T-helper 1 cell treated with Interleukin-12 subunit alpha and Interleukin-12 subunit beta and Interleukin-4 antibody, amounts not matched to agents 30 ng/mL and 1 ng/mL, for 36 hours (primary cell): ENCODE results near the gene AP1S3. TPM values are rescaled to one million over a fixed set of nuclear protein-coding genes. Genes with fewer than 3 reads are reported as not detected.
"Not testable (repeated sequence)": the region's sequence is repeated elsewhere in the genome, so short reads cannot be mapped to it uniquely, and the experiment has no call there.

ENCODE experiments used
- intact Hi-C: fragments of 100-400 bp; cut with micrococcal nuclease; formaldehyde crosslinking; loops from one replicate; pipeline ENCODE4 v1.15.1; 2024
- total RNA-seq: library from RNA; stranded (reverse); gene quantifications from 2 replicates; pipeline ENCODE4 v1.2.3, GENCODE V29; 2022

The AP1S3 gene
- total RNA-seq, 1 donor from 2014 or later = 7.1 TPM

DNA sequence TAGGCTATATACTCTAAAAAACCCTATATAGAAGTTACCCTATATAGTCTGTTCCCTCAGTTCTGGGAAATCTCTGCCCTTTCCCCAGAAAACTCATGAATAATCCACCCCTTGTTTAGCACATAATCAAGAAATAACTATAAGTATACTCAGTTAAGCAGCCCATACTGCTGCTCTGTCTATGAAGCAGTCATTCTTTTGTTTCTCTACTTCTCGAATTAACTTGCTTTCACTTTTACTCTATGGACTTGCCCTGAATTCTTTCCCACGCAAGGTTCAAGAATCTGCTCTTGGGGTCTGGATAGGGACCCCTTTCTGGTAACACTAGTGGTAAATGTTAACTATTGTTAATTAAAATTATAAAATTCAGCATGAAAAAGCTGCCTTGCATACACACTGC is 17.4 kb upstream of the AP1S3 start:
- intact Hi-C loops = no loop called here

DNA sequence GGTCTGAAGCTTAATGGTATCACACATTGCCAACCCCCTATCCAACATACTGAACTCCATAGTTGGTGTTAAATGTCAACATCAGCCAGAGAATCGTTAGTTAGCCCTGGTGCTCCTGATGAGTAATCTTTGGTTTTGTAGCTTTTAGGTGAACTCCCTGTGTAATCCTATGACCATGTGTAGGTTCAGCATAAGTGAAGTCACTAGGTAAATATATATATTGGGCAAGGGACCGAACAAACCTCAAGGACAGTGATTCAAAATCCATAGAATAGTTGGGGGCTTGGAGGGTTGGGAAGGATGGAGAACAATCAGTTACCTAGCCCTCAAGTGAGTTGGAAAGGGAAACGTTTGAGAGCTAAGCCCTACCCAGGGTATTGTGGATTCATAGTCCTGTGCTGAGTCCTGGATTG is 16.0 kb upstream of the AP1S3 start:
- intact Hi-C loops = no loop called here

DNA sequence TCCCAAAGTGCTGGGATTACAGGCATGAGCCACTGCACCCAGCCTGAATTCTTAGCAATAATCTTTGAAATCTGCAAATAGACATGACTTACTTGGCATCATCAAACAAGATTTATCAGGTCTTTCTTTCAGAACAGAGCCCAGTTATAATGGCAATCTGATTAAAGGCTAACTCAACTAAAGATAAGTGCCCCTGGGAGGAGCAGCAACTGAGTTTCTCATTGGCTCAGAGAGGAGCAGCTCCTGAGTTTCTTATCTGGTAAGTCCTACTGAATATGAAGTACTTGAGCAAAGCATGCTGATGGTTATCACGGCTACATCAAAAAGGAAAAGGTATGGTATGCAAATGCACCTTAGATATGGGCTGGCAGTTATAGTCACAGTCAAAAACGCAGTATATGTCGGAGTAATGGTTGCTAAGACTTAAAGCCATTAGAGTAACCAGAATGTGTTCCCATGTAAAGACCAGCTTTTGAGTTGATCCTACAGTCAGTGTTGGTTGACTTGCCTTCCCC is 15.0 kb upstream of the AP1S3 start:
- intact Hi-C loops = no loop called here

DNA sequence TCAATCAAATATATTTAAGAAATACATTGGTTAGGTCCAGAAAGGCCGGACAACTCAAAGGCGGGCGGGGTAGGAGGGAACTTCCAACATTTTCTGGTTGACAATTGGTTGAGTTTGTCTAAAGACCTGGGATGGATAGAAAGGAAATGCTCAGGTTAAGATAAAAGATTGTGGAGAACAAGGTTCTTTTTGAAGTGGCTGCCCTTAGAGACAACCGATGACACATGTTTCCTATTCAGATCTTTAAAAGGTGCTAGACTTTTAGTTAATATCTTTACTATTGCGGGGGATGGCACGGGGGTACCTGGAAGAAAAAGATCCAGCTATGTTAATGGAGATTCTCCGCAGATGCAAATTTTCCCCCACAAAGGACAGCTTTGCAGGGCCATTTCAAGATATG is 10.0 kb upstream of the AP1S3 start:
- intact Hi-C loops = no loop called here

- intact Hi-C loops = no loop called here
These were observed 9.1 kb upstream of the AP1S3 start for GRCh38 chr2:223846515-223846914.

DNA sequence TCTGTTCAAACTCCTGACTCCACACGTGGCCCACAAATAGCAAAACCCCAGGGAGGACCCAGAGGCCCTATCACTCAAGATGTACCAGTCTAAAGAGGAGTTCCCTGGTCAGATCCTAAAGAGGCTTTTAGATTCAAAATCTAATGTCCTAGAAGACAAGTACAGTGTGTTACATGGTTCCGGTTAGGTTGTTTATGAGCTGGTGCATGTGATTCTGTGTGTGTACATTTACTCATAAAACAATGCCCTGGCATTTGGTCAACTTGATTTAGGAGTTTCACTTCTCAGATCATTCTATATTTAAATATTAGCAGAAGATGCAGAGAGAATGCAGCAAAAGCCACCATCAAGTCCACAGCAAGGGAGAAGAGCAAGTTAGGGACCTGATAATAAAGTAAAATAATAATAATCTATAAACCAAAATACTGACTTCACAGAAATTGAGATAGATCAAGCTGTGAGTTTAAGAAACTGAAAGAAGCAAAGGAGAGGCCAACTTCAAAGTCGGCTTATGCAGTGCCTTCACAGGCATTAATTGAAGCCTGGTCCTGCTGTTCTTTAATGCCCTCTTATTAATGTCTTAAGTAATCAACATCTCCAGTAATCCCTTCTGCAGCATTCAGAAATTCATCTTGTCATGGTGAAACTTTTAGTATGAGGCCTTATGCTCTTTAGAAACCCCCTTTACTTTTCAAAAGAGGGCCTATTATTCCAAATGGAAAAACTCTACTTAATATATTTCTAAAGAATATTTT is 4.2 kb upstream of the AP1S3 start:
- intact Hi-C loops = no loop called here

- intact Hi-C loops = loop anchor here (2.0 to 10.0 kb wide), 2 partner anchors 203 to 1181 kb away; partner anchors contain the start of genes FARSB and SERPINE2
These were observed 1.5 kb downstream of the AP1S3 start for GRCh38 chr2:223835701-223836532.

- intact Hi-C loops = loop anchor here (10.0 kb wide), 1 partner anchor 1180 kb away; the partner anchor contains the start of gene FARSB
These were observed 3.0 kb downstream of the AP1S3 start for GRCh38 chr2:223834431-223834830.

GRCh38 chr2:223832241-223832903 is 5.0 kb downstream of the AP1S3 start:
- intact Hi-C loops = loop anchor here (10.0 kb wide), 1 partner anchor 1178 kb away; the partner anchor contains the start of gene FARSB

- intact Hi-C loops = no loop called here
These were observed 8.3 kb downstream of the AP1S3 start for GRCh38 chr2:223829128-223829527.

GRCh38 chr2:223828314-223828713 is 9.1 kb downstream of the AP1S3 start:
- intact Hi-C loops = no loop called here

DNA sequence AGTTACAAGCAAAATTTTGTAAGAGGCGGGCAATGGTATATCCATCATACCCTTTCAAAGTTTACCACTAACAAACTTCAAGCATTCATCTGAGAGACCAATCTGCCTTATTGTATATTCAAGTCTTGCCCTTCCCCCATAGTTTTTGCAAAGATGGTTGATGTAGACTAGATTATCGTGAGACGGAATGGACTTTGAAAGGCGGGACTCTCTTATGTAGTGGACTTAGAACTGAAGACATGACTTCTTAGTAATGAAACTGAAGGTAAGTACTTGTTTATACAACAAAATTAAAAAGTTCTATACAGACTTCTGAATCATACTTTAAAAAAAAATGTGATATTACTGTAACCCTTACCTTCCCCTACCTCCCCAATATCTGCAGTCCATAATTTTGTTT is 10.4 kb downstream of the AP1S3 start:
- intact Hi-C loops = no loop called here

- intact Hi-C loops = no loop called here
These were observed 13.1 kb downstream of the AP1S3 start for GRCh38 chr2:223824301-223824700.

GRCh38 chr2:223822818-223823217 is 14.6 kb downstream of the AP1S3 start:
- intact Hi-C loops = no loop called here

DNA sequence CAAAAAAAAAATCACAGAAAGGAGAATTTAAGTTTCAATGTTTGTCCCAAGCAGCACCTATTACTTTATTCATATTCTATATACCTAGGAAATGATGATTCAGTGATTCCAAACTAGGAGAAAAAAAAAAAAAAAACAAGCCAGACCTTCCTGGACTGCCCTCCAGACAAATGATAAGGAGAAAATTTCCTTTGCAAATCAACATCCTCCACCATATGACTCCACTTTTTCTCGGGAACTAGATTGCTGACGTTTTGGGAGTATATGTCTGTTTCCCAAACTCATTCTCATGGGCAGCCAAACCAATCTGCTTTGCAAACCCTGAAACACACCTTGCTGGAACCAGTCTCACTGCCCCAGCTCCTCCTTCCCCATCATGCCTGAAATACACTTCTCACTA is 16.8 kb downstream of the AP1S3 start:
- intact Hi-C loops = no loop called here

DNA sequence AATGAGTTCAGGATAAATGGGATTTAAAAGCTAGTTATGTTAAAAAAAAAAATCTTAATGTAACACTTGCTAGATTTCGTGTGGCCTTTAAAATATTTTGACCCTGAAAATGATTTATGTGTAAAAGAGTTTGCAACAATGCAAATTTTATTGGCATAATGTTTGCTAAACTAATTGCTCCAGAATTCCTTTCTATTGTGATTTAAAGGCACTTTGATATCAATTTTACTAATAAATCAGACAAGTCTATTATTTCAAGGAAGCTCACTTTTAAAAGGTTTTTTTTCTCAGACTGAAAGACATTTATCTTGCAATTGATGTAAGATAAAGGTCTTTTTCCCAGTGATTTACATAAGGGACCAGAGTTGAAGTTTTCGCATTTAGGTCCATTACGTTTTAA is 17.5 kb downstream of the AP1S3 start:
- intact Hi-C loops = no loop called here

- intact Hi-C loops = no loop called here
These were observed 21.4 kb downstream of the AP1S3 start for GRCh38 chr2:223815884-223816570.

GRCh38 chr2:223815186-223815883 is 22.0 kb downstream of the AP1S3 start:
- intact Hi-C loops = no loop called here

DNA sequence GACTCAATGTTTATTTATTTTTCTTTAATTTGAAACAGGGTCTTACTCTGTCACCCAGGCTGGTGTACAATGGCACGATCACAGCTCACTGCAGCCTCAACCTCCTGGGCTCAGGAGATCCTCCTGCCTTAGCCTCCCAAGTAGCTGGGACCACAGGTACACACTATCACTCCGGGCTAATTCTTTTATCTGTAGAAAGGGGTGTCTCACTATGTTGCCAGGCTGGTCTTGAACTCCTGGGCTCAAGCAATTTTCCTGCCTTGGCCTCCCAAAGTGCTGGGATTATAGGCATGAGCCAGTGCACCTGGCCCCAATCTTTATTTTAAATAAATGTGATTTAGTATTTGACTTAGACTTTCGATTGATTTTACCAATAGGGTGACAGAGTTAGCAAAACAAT is 22.6 kb downstream of the AP1S3 start:
- intact Hi-C loops = not testable (repeated sequence)

DNA sequence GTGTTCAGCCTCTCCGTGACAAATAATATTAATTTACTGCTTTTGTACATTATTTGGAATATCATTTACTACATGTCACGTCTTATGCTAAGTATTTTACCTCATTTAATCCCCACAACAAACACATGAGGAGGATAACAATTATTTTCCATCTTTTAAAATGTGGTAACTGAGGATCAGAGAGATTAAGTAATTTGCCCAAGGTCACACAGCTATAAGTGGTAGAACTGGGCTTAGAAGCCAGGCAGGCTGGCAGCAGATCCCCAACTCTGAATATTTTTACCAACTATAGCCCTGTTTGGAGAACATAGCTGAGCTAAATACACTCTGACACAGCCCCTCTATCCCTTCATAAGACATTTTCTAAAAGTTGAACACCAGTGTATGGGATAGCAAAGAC is 24.1 kb downstream of the AP1S3 start:
- intact Hi-C loops = no loop called here
